IPS DF 6.9 (cell line): ENCODE measurements around the gene CCDC91.

ENCODE experiments used
- DNase-seq: peaks from one replicate; pipeline ENCODE4 v3.0.0-alpha.2; 2013; ENCODE audit warnings: low read depth, low spot score
- H3K27ac ChIP-seq: one replicate; pipeline ENCODE4 v1.5.1; 2013; ENCODE audit warnings: low read length, control low read depth
- H3K27me3 ChIP-seq: 2 replicates; pipeline ENCODE4 v1.6.1; 2013; ENCODE audit warnings: mild to moderate bottlenecking, low read length; ENCODE audit not compliant: control insufficient read depth, insufficient read depth
- H3K36me3 ChIP-seq: 2 replicates; pipeline ENCODE4 v1.6.1; 2013; ENCODE audit warnings: low read length; ENCODE audit not compliant: control insufficient read depth, insufficient read depth
- H3K4me1 ChIP-seq: 2 replicates; pipeline ENCODE4 v1.6.1; 2013; ENCODE audit warnings: low read length; ENCODE audit not compliant: control insufficient read depth, insufficient read depth
- H3K4me3 ChIP-seq: 2 replicates; pipeline ENCODE4 v1.5.1; 2013; ENCODE audit warnings: mild to moderate bottlenecking, low read length
- H3K9me3 ChIP-seq: 2 replicates; pipeline ENCODE4 v1.6.1; 2013; ENCODE audit warnings: low read length, inconsistent platforms; ENCODE audit not compliant: control insufficient read depth, insufficient read depth
- WGBS: extraction: QIAGEN DNeasy Blood & Tissue Kit; methylation state at CpG from one replicate; pipeline ENCODE4 v1.1.7; 2013; ENCODE audit warnings: mixed read lengths, missing lambda C conversion rate; ENCODE audit not compliant: insufficient read length, insufficient coverage; 5-methylcytosine and 5-hydroxymethylcytosine counted together

Gene CCDC91

GRCh38 chr12:28190321-28191050, at the start of gene CCDC91:
Gene CCDC91 (plus strand): TSS chr12:28190456. CDS start chr12:28257216, 66,760 bp downstream.
- H3K4me1 ChIP-seq: no peaks in the 10 kb centered on the region
- H3K27ac ChIP-seq: no peak within 1 kb of the TSS
- WGBS: no CpG with 5 or more reads among the region's 72 CpGs
- H3K36me3 ChIP-seq: no peaks in the 10 kb centered on the region
- no peaks in the 10 kb centered on the region for H3K27me3 ChIP-seq
- DNase-seq: no peak
- H3K9me3 ChIP-seq: no peaks in the 10 kb centered on the region
- peak within 1 kb of the TSS; percentile 70 for H3K4me3 ChIP-seq

GRCh38 chr12:28144059-28144458, 46.2 kb upstream of the CCDC91 start:
- WGBS: no CpG with 5 or more reads among the region's 8 CpGs
- no peaks in the 10 kb centered on the region for H3K4me1 ChIP-seq
- H3K9me3 ChIP-seq: no peaks in the 10 kb centered on the region
- no peak overlapping the region for H3K27ac ChIP-seq
- H3K27me3 ChIP-seq: no peaks in the 10 kb centered on the region
- no peak for DNase-seq
- no peak overlapping the region for H3K4me3 ChIP-seq
- no peaks in the 10 kb centered on the region for H3K36me3 ChIP-seq

GRCh38 chr12:28144532-28144931, 45.7 kb upstream of the CCDC91 start:
- H3K9me3 ChIP-seq: no peaks in the 10 kb centered on the region
- no peaks in the 10 kb centered on the region for H3K4me1 ChIP-seq
- H3K4me3 ChIP-seq: no peak overlapping the region
- H3K27ac ChIP-seq: no peak overlapping the region
- no peaks in the 10 kb centered on the region for H3K27me3 ChIP-seq
- no peak for DNase-seq
- no peaks in the 10 kb centered on the region for H3K36me3 ChIP-seq
- WGBS: no CpG with 5 or more reads among the region's 2 CpGs

GRCh38 chr12:28145216-28145615, 45.0 kb upstream of the CCDC91 start:
- H3K27ac ChIP-seq: no peak overlapping the region
- H3K9me3 ChIP-seq: no peaks in the 10 kb centered on the region
- H3K4me1 ChIP-seq: no peaks in the 10 kb centered on the region
- no peaks in the 10 kb centered on the region for H3K36me3 ChIP-seq
- H3K4me3 ChIP-seq: no peak overlapping the region
- no peak for DNase-seq
- no CpG with 5 or more reads among the region's 4 CpGs for WGBS
- H3K27me3 ChIP-seq: no peaks in the 10 kb centered on the region

GRCh38 chr12:28149279-28149678, 41.0 kb upstream of the CCDC91 start:
- H3K4me3 ChIP-seq: no peak overlapping the region
- H3K27me3 ChIP-seq: no peaks in the 10 kb centered on the region
- no peaks in the 10 kb centered on the region for H3K36me3 ChIP-seq
- no peak overlapping the region for H3K27ac ChIP-seq
- DNase-seq: no peak
- no peaks in the 10 kb centered on the region for H3K9me3 ChIP-seq
- WGBS: no CpG with 5 or more reads among the region's 3 CpGs
- H3K4me1 ChIP-seq: no peaks in the 10 kb centered on the region

- Histone ChIP-seq H3K4me3 (no peak overlapping the region), H3K27ac (no peak overlapping the region), H3K27me3 (no peaks in the 10 kb centered on the region), H3K9me3 (no peaks in the 10 kb centered on the region), H3K36me3 (no peaks in the 10 kb centered on the region), H3K4me1 (no peaks in the 10 kb centered on the region)
- no CpG with 5 or more reads among the region's 1 CpG for WGBS
- DNase-seq: no peak
These were observed 33.9 kb upstream of the CCDC91 start for GRCh38 chr12:28156362-28156761.

GRCh38 chr12:28156804-28157203, 33.5 kb upstream of the CCDC91 start:
- no CpG with 5 or more reads among the region's 7 CpGs for WGBS
- Histone ChIP-seq H3K9me3 (no peaks in the 10 kb centered on the region), H3K27me3 (no peaks in the 10 kb centered on the region), H3K27ac (no peak overlapping the region), H3K36me3 (no peaks in the 10 kb centered on the region), H3K4me1 (no peaks in the 10 kb centered on the region), H3K4me3 (no peak overlapping the region)
- DNase-seq: no peak

GRCh38 chr12:28158353-28158752, 31.9 kb upstream of the CCDC91 start:
- WGBS: no CpG with 5 or more reads among the region's 5 CpGs

GRCh38 chr12:28159688-28160087, 30.6 kb upstream of the CCDC91 start:
- Histone ChIP-seq H3K27ac (no peak overlapping the region), H3K4me1 (no peaks in the 10 kb centered on the region), H3K27me3 (no peaks in the 10 kb centered on the region), H3K36me3 (no peaks in the 10 kb centered on the region), H3K9me3 (no peaks in the 10 kb centered on the region), H3K4me3 (no peak overlapping the region)
- DNase-seq: no peak
- WGBS: no CpG with 5 or more reads among the region's 1 CpG

More at GRCh38 chr12:28158353-28158752, 31.9 kb upstream of the CCDC91 start:
- H3K4me3 ChIP-seq: no peak overlapping the region
- H3K27me3 ChIP-seq: no peaks in the 10 kb centered on the region
- H3K9me3 ChIP-seq: no peaks in the 10 kb centered on the region
- H3K27ac ChIP-seq: no peak overlapping the region
- no peak for DNase-seq
- H3K36me3 ChIP-seq: no peaks in the 10 kb centered on the region
- H3K4me1 ChIP-seq: no peaks in the 10 kb centered on the region

GRCh38 chr12:28161697-28162096, 28.6 kb upstream of the CCDC91 start:
- Histone ChIP-seq H3K27me3 (no peaks in the 10 kb centered on the region), H3K4me1 (no peaks in the 10 kb centered on the region), H3K9me3 (no peaks in the 10 kb centered on the region), H3K27ac (no peak overlapping the region), H3K36me3 (no peaks in the 10 kb centered on the region), H3K4me3 (no peak overlapping the region)
- no CpG with 5 or more reads among the region's 5 CpGs for WGBS
- DNase-seq: no peak

GRCh38 chr12:28162697-28163096, 27.6 kb upstream of the CCDC91 start:
- H3K27me3 ChIP-seq: no peaks in the 10 kb centered on the region
- WGBS: no CpG with 5 or more reads among the region's 1 CpG
- H3K27ac ChIP-seq: no peak overlapping the region
- no peaks in the 10 kb centered on the region for H3K9me3 ChIP-seq
- no peak overlapping the region for H3K4me3 ChIP-seq
- DNase-seq: no peak
- H3K36me3 ChIP-seq: no peaks in the 10 kb centered on the region
- H3K4me1 ChIP-seq: no peaks in the 10 kb centered on the region
